Hepatocyte (in vitro differentiated cells): ENCODE measurements around the gene GOLGA8T. TPM values are rescaled to one million over a fixed set of nuclear protein-coding genes. Genes with fewer than 3 reads are reported as not detected.
"Not testable (repeated sequence)": the region's sequence is repeated elsewhere in the genome, so short reads cannot be mapped to it uniquely, and the experiment has no call there.

Experiments used
- DNase-seq: peaks from one replicate; pipeline ENCODE4 v3.0.0-alpha.2; 2016; ENCODE audit warnings: low spot score
- H2AFZ ChIP-seq: fragments of 200-600 bp; sonication (generic); 2 replicates; pipeline ENCODE4 v1.6.0; 2016; ENCODE audit warnings: antibody characterized with exemption, mild to moderate bottlenecking
- H3K27ac ChIP-seq: fragments of 200-600 bp; sonication (generic); 2 replicates; pipeline ENCODE4 v1.5.1; 2016; ENCODE audit warnings: mild to moderate bottlenecking
- H3K27me3 ChIP-seq: fragments of 200-600 bp; sonication (generic); 2 replicates; pipeline ENCODE4 v1.6.1; 2016
- H3K36me3 ChIP-seq: fragments of 200-600 bp; sonication (generic); replicated peaks from 2 replicates; pipeline ENCODE4 v1.5.1; 2016; ENCODE audit warnings: low read depth; ENCODE audit not compliant: insufficient read depth
- H3K4me1 ChIP-seq: fragments of 200-600 bp; sonication (generic); 2 replicates; pipeline ENCODE4 v1.5.1; 2016; ENCODE audit warnings: mild to moderate bottlenecking, moderate library complexity; ENCODE audit not compliant: insufficient read depth
- H3K4me2 ChIP-seq: fragments of 200-600 bp; sonication (generic); 2 replicates; pipeline ENCODE4 v1.6.0; 2016
- H3K4me3 ChIP-seq: fragments of 200-600 bp; sonication (generic); 2 replicates; pipeline ENCODE4 v1.5.1; 2016; ENCODE audit warnings: mild to moderate bottlenecking
- H3K79me2 ChIP-seq: fragments of 200-600 bp; sonication (generic); 2 replicates; pipeline ENCODE4 v1.6.0; 2017; ENCODE audit warnings: mild to moderate bottlenecking
- H3K9me2 ChIP-seq: fragments of 200-600 bp; sonication (generic); replicated peaks from 2 replicates; pipeline ENCODE4 v1.6.0; 2017; ENCODE audit warnings: mild to moderate bottlenecking; ENCODE audit not compliant: insufficient read depth
- H3K9me3 ChIP-seq: fragments of 200-600 bp; sonication (generic); 2 replicates; pipeline ENCODE4 v1.5.1; 2016; ENCODE audit warnings: low read depth, mild to moderate bottlenecking
- H4K20me1 ChIP-seq: fragments of 200-600 bp; sonication (generic); 2 replicates; pipeline ENCODE4 v1.6.0; 2016; ENCODE audit warnings: mild to moderate bottlenecking; ENCODE audit not compliant: insufficient read depth, poor library complexity, severe bottlenecking
- WGBS: methylation state at CpG from one replicate; pipeline ENCODE4 v1.1.6; 2016; ENCODE audit warnings: low lambda C conversion rate; ENCODE audit errors: missing lambda C conversion rate; 5-methylcytosine and 5-hydroxymethylcytosine counted together
- polyA plus RNA-seq: library from polyadenylated mRNA; unstranded; fragments of >200 nt; fragmentation: Nextera tagmentation; extraction: Ambion mirVana; gene quantifications from 2 replicates; pipeline ENCODE4 v1.2.1, GENCODE V29; 2016
- total RNA-seq: library from RNA; depleted of rRNA; stranded (reverse); fragments of >200 nt; gene quantifications from 2 replicates; pipeline ENCODE4 v1.2.3, GENCODE V29; 2014

GOLGA8T gene
- total and polyA plus RNA-seq, 2 experiments from 2014 or later, result not detected

GRCh38 chr15:30162479-30163357, 27.9 kb downstream of the GOLGA8T start:
- not testable (repeated sequence) for H3K36me3 ChIP-seq, DNase-seq, H3K9me2 ChIP-seq, H3K27ac ChIP-seq, H4K20me1 ChIP-seq, H3K4me2 ChIP-seq, H3K4me3 ChIP-seq, H3K4me1 ChIP-seq, H3K79me2 ChIP-seq, H3K9me3 ChIP-seq, H3K27me3 ChIP-seq, H2AFZ ChIP-seq
- WGBS, result 79% methylated on average over 4 of the region's 4 CpGs

- not testable (repeated sequence) for H3K9me3 ChIP-seq, H3K4me3 ChIP-seq, H4K20me1 ChIP-seq, H3K36me3 ChIP-seq, H3K27ac ChIP-seq, DNase-seq, H3K4me1 ChIP-seq, H3K9me2 ChIP-seq, H3K79me2 ChIP-seq, H2AFZ ChIP-seq, H3K4me2 ChIP-seq, H3K27me3 ChIP-seq
- 85% methylated on average over 1 of the region's 2 CpGs for WGBS
Measured at GRCh38 chr15:30163759-30164158, 28.9 kb downstream of the GOLGA8T start.

- H3K4me3 ChIP-seq, H3K36me3 ChIP-seq, H3K4me2 ChIP-seq, H3K27me3 ChIP-seq, H3K4me1 ChIP-seq, H2AFZ ChIP-seq, H3K9me3 ChIP-seq, DNase-seq, H4K20me1 ChIP-seq, H3K79me2 ChIP-seq, H3K9me2 ChIP-seq, H3K27ac ChIP-seq: not testable (repeated sequence)
- no CpG with 5 or more reads among the region's 7 CpGs for WGBS
Measured at GRCh38 chr15:30164257-30164656, 29.4 kb downstream of the GOLGA8T start.

GRCh38 chr15:30167403-30167802, 32.6 kb downstream of the GOLGA8T start:
- not testable (repeated sequence) for H3K27me3 ChIP-seq, H3K27ac ChIP-seq, H4K20me1 ChIP-seq, H3K4me1 ChIP-seq, H3K9me2 ChIP-seq, H3K9me3 ChIP-seq, DNase-seq, H3K4me2 ChIP-seq, H2AFZ ChIP-seq, H3K36me3 ChIP-seq, H3K79me2 ChIP-seq, H3K4me3 ChIP-seq
- no CpG with 5 or more reads among the region's 9 CpGs for WGBS

GRCh38 chr15:30167886-30168285, 33.0 kb downstream of the GOLGA8T start:
- not testable (repeated sequence) for DNase-seq, H3K36me3 ChIP-seq, H3K27ac ChIP-seq, H2AFZ ChIP-seq, H3K4me1 ChIP-seq, H3K9me3 ChIP-seq, H3K27me3 ChIP-seq, H3K4me3 ChIP-seq, H3K79me2 ChIP-seq, H3K9me2 ChIP-seq, H3K4me2 ChIP-seq, H4K20me1 ChIP-seq
- WGBS, result no CpG with 5 or more reads among the region's 2 CpGs

- H3K9me3 ChIP-seq, H3K9me2 ChIP-seq, H3K79me2 ChIP-seq, H4K20me1 ChIP-seq, H3K27me3 ChIP-seq, H3K4me2 ChIP-seq, DNase-seq, H2AFZ ChIP-seq, H3K27ac ChIP-seq, H3K4me3 ChIP-seq, H3K36me3 ChIP-seq, H3K4me1 ChIP-seq: not testable (repeated sequence)
- whole genome bisulfite sequencing, result no CpG with 5 or more reads among the region's 7 CpGs
Measured at GRCh38 chr15:30171452-30171851, 36.6 kb downstream of the GOLGA8T start.
